Cardiac fibroblast (primary cell): Measurements from ENCODE around the gene GRAMD2B.
"Not testable (repeated sequence)": the region's sequence is repeated elsewhere in the genome, so short reads cannot be mapped to it uniquely, and the experiment has no call there.

ENCODE experiments used
- DNase-seq, 2 donors: peaks; one replicate each; pipeline versions ENCODE4 v3.0.0 to v3.0.0-alpha.2; 2010; ENCODE audit warnings: low read depth in 2 of 2
- H3K4me3 ChIP-seq, 2 donors: replicated peaks in 1 of 2; 1 replicate in 1 of 2; 2 replicates in 1 of 2; pipeline ENCODE4 v1.5.1; 2011; ENCODE audit warnings: low read depth in 2 of 2, low read length in 2 of 2, mild to moderate bottlenecking in 2 of 2, moderate library complexity in 1 of 2
- CTCF ChIP-seq: IDR thresholded peaks from one replicate; pipeline ENCODE4 v1.5.1; 2011; ENCODE audit warnings: low read depth, mild to moderate bottlenecking, low read length, inconsistent platforms

The GRAMD2B gene

DNA sequence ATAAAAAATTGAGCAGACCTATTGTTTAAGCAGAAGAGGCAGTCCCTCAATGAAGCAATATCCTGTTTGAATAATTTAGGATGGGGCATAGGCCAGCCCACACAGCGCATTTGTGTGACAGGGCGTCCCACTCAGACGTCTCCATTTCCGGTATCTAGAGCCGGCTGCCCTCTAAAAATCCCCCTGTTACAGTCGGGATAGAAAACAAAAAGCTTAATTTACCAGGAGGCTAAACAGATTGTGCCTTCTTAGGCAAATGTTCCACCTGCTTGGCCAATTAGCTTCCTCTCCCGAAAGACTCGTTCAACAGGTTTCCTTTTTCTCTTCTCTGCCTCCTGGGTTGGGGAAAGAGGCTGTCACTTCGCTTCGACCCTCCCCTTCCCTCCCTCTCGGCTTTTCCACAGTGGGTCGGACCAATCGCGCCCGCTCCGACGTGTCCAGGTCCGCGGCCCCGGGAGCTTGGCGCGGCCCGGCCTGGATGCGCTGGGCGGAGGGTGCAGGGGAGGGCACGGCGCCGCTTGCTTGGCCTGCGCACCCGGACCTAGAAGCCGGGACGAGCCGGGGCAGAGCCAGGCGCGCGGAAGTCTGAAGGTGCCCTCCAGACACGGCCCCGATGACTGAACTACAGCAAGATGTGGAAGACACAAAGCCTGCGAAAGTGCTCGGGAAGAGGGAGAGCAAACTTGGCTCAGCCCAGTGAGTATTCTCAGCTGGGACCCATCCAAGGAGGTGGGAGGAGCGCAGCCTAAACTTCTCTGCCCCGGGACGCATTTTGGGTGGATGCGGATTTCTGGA, at the start of gene GRAMD2B:
Gene GRAMD2B (plus strand): TSS at position 416 of the 795 bp plus-strand sequence. CDS start 198 bp downstream, at position 614.
- peak; percentile 91 to 93 for DNase-seq
- no peak for TF ChIP-seq CTCF
- H3K4me3 ChIP-seq = peak within 1 kb of the TSS; percentile 64 to 70

DNA sequence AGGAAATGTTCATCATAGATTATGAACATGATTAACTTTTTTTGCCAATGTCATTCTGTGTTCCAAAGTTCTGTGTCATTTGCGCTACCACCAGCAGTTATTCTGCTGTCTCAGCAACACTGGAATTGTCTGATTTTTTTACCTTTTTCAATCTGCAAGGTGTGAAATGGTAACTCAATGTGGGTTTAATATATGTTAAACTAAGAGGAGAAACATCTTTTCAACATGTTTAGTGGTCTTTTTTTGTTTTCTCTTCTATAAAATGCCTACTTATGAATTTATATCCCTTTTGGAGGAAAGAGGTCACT, 49.1 kb upstream of the GRAMD2B start:
- DNase-seq = no peak
- no peak for TF ChIP-seq CTCF
- no peak overlapping the region for H3K4me3 ChIP-seq

- no peak for DNase-seq
- H3K4me3 ChIP-seq = no peak overlapping the region
- TF ChIP-seq CTCF = no peak
These were observed 46.8 kb upstream of the GRAMD2B start for GRCh38 chr5:126376443-126376842.

DNA sequence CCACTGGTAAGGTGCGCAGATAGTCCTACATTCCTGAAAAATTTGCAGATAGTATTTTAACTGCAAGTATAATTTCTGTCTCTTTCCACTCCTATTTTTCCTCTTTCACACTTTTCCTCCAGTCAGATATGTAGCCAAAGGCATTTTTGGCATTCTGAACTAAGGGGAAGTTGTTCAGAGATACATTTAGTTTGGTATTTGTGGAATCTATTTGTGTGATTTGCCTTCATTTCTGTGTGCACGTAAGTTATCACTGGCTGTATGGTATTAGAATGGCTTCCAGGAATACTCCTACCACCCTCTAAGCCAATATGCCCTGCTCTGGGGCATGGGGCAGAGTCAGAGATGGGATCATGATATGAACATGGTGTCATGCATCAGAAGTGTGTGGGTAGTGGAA, 45.8 kb upstream of the GRAMD2B start:
- TF ChIP-seq CTCF = no peak
- no peak overlapping the region for H3K4me3 ChIP-seq
- DNase-seq = peak in 1 of 2 donors; percentile 61

GRCh38 chr5:126380316-126380715, 42.9 kb upstream of the GRAMD2B start:
- DNase-seq = not testable (repeated sequence)

GRCh38 chr5:126383246-126383645, 40.0 kb upstream of the GRAMD2B start:
- TF ChIP-seq CTCF = no peak
- H3K4me3 ChIP-seq = no peak overlapping the region
- no peak for DNase-seq

More at GRCh38 chr5:126380316-126380715, 42.9 kb upstream of the GRAMD2B start:
- not testable (repeated sequence) for H3K4me3 ChIP-seq

GRCh38 chr5:126383776-126384175, 39.4 kb upstream of the GRAMD2B start:
- no peak for TF ChIP-seq CTCF
- no peak overlapping the region for H3K4me3 ChIP-seq
- peak in 1 of 2 donors; percentile 37 for DNase-seq
